NCI-H526 treated with DMSO at 0.1 percent for 48 hours (cell line): Measurements from ENCODE around the gene PSRC1.
"Not testable (repeated sequence)": the region's sequence is repeated elsewhere in the genome, so short reads cannot be mapped to it uniquely, and the experiment has no call there.

Experiments
- DNase-seq: peaks from one replicate; lab custom pipeline; 2025; lab: John Stamatoyannopoulos, UW

The PSRC1 gene

DNA sequence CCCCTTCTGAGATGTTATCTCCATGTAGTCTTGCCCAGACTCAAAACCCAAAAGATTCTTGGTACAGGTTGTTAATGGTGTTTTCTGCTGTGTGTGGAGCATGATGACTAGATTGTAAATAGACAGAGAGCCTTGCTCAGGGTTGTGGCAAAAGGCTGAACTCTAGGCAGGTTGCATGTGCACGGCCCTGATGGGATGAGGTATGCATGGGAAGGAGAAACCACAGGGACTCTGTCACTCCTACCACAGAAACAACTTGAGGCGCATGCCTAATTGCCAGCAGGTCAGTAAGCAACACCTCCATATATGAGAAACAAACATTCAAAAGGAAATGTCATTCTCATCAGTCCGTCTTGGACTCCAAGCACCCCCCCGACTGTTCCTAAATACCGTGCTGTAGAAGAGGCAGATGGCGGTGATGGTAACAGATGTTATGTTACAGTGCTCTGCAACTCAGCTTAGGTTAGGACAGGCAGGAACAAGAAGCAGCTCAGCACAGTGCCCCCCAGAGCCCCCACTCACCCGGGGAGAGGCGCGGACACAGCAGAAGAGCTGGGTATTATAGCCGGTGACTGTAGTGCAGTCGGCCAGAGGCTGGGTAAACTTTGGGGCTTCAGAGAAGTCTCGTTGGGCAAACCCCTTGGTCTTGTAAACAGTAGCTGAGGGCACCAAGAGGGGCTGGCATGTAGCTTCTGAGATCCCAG is 12.9 kb upstream of the PSRC1 start:
- no peak for DNase-seq

DNA sequence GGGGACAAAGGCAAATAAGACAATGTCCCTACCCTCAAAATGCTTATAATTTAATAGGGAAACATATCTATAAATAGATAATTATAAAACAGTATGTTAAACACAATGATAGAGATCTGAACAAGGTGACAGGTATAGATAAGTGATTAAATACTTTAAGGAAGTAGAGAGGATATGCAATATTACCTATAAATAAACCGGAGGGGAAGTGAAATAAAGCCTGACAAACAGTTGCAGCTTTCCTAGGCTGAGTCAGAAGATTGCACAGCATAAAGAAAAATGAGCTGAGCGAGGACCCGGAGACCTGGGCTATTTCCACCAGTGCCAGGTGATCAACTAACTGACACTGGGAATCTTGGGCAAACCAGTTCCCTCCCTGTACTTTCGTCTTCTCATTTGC is 11.5 kb upstream of the PSRC1 start:
- DNase-seq: no peak

- no peak for DNase-seq
Measured at GRCh38 chr1:109293026-109293425, 10.1 kb upstream of the PSRC1 start.

GRCh38 chr1:109292364-109292763 is 9.4 kb upstream of the PSRC1 start:
- no peak for DNase-seq

GRCh38 chr1:109290998-109291397 is 8.1 kb upstream of the PSRC1 start:
- no peak for DNase-seq

DNA sequence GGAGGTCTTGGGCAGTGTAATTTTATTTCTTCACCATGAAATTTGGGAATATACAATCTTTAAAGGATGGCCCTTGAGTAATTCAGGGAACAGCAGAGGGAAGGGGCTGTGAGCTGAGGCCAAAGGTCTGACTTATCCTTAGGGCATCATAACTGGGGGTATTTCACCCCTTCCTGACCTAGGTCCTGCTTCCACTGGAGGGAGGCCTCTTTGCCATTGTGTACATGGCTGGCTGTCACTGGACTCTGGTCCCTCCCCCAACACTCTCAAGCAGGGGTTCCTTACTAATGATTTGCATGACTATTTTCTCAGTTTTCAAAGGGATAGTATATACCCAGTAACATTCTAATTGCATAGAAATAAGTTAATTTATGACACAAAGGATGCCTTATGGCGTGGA is 7.2 kb upstream of the PSRC1 start:
- DNase-seq: no peak

- not testable (repeated sequence) for DNase-seq
Measured at GRCh38 chr1:109286762-109287161, 3.8 kb upstream of the PSRC1 start.

DNA sequence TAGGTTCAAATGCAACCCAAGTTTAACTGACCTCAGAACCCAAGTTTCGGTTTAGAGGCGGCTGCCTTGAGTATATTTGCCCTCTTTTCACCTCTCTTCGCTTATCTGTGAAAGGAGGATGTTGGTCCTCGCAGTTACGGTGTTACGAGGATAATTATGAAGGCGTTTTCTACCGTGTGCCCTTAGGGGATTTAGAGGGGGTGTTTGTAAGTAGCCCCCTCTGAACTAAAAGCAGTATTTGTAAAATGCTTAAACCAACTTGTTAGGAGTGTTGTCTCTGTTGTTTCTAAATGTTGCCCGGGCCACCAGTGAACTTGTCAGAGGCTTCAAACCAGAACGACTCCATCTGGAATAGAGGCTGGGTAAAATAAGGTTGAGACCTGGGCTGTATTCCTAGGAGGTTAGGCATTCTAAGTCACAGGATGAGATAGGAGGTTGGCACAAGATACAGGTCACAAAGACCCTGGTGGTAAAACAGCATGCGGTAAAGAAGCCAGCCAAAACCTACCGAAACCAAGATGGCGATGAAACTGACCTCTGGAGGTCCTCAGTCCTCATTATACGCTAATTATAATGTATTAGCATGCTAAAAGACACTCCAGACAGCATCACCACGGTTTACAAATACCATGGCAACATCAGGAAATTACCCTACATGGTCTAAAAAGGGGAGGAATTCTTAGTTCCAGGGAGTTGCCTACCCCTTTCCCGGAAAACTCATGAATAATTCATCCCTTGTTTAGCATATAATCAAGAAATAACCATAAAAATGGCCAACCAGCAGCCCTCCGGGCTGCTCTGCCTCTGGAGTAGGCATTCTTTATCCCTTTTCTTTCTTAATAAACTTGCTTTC is 1.0 kb upstream of the PSRC1 start:
- DNase-seq: peak; percentile 40

- DNase-seq: no peak
Measured at GRCh38 chr1:109282497-109282951, 421 bp downstream of the PSRC1 start.

DNA sequence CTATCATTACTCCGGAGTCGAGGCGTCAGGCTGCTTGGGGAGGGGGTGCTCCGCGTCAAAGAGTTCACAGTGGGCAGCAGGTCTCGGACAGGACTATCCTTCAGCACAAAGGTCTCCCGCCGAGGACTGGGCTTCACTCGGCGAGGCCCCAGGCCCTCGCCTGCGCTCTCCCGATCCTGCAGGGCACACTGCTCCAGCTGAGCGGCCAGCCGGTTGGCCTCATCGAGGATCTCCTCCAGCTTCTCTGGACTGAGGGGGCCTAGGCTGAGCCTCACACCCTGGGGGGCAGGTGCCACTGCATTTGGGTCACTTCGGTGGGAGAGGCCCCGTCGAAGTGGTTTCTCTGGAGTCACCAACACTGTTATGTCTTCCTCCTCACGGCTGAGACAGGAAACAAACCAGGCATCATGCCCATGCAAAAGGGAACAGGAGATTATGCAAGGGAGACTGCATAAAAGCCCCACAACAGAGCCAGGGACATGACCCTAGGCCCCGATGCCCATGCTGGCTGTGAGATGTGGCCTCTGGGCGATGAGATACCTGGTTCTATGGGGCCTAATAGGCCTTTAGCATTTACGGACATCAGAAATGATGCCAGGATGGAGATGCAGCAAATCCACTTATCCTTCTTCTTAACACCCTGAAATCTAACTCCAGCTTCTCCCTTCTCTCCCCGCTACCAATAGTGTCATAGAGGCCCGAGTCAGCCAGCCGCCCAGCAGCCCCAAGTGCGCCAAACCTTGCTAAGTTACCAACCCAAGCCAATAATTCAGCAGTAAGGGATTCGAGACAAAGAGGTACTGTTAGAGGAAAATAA is 1.1 kb downstream of the PSRC1 start:
- DNase-seq: no peak

DNA sequence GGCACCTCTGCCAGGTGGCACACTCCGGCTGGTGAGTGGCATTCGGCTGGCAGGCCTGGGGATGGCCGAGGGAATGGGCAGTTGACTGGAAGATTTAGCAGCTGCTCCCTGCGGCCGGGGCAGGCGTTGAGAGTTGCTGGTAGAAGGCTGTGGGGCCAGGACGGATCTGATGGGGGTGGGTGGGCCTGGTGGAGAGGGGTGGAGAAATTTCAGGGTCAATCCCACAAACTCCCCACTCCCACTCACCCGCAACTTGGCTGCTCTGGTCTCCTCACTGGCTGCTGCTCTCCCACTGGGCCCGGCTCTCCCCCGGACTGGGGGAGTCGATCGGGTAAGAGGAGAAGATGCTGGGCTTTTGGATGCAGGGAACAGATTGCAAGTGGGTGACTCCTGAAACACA is 2.1 kb downstream of the PSRC1 start:
- DNase-seq: no peak

GRCh38 chr1:109279615-109280278 is 3.2 kb downstream of the PSRC1 start:
- no peak for DNase-seq

DNA sequence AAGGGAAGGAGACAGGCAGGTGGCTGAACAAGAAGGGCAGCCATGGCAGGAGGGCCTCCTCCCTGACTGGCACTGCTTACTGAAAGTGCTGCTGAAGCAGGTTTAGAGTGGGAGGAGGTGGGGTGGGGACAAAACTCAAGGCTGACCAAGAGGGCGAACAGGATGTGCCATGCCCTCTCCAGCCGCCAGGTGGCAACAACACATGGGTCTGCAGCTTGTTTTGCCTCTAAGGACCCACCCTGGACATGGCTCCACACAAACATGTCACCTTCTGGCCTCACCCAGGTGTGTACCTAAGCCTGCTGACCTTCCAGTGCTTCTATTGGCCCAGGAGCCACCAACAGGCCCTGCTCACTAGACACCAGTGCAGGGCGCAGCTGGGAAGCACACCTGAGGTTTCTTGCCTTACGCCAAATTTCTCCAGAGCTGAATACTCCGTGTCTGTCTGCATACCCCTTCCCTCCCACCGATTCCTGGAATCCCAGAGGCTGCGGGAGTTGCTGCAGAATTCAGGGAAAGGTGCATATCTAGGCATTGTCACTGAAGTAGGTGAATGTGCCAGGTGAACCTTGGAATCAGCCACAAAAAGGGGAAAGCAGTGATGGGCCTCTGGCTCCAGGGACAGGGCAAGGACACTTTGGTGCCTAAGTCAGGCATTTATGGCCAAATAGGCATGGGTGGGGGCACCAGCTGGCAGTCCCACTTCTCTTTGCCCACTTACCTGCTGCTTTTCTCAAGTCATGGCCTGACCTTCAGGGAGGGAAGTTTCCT is 5.3 kb downstream of the PSRC1 start:
- DNase-seq: peak; percentile 28

- no peak for DNase-seq
Measured at GRCh38 chr1:109275706-109276345, 7.1 kb downstream of the PSRC1 start.

- peak; percentile 70 for DNase-seq
Measured at GRCh38 chr1:109274533-109275476, 8.1 kb downstream of the PSRC1 start.

GRCh38 chr1:109273570-109274288 is 9.2 kb downstream of the PSRC1 start:
- DNase-seq: no peak

- no peak for DNase-seq
Measured at GRCh38 chr1:109272831-109273547, 10.0 kb downstream of the PSRC1 start.
